GM19455 (cell line): Measurements from ENCODE around the gene EIF5A.
A peak's percentile ranks its signal among the peaks of the same experiment; 100 is the strongest.

ENCODE experiments used
- ATAC-seq: cut with Tn5 transposase; IDR thresholded peaks from one replicate; pipeline ENCODE4 v1.9.1; 2021; ENCODE audit not compliant: unreplicated experiment

The EIF5A gene

GRCh38 chr17:7312432-7313087 lies 5.1 kb downstream of the EIF5A start:
- no peak for ATAC-seq

GRCh38 chr17:7313088-7313889 lies 5.9 kb downstream of the EIF5A start:
- ATAC-seq = no peak

GRCh38 chr17:7313890-7314718 lies 6.7 kb downstream of the EIF5A start:
- ATAC-seq = no peak

GRCh38 chr17:7314719-7315569 lies 7.5 kb downstream of the EIF5A start, which contains the start of gene GPS2:
TSS of gene GPS2 (minus strand) at chr17:7315360. CDS start at chr17:7315052, 308 bp downstream.
- ATAC-seq = peak; percentile 64

GRCh38 chr17:7315570-7316235 lies 8.3 kb downstream of the EIF5A start:
- ATAC-seq = no peak

GRCh38 chr17:7317161-7317803 lies 9.9 kb downstream of the EIF5A start:
- no peak for ATAC-seq

GRCh38 chr17:7318121-7318860 lies 10.9 kb downstream of the EIF5A start:
- no peak for ATAC-seq

- no peak for ATAC-seq
Observed at GRCh38 chr17:7321466-7321865, 14.0 kb downstream of the EIF5A start.

- no peak for ATAC-seq
Observed at GRCh38 chr17:7322520-7323194, 15.2 kb downstream of the EIF5A start.

- no peak for ATAC-seq
Observed at GRCh38 chr17:7323731-7324437, 16.5 kb downstream of the EIF5A start.

- no peak for ATAC-seq
Observed at GRCh38 chr17:7324438-7324779, 17.0 kb downstream of the EIF5A start.

- no peak for ATAC-seq
Observed at GRCh38 chr17:7325031-7325528, 17.7 kb downstream of the EIF5A start.

GRCh38 chr17:7326186-7326585 lies 18.8 kb downstream of the EIF5A start:
- no peak for ATAC-seq

- no peak for ATAC-seq
Observed at GRCh38 chr17:7327056-7327455, 19.6 kb downstream of the EIF5A start.

- ATAC-seq = no peak
Observed at GRCh38 chr17:7327501-7327900, 20.1 kb downstream of the EIF5A start.

GRCh38 chr17:7328009-7328408 lies 20.6 kb downstream of the EIF5A start:
- ATAC-seq = no peak

GRCh38 chr17:7328840-7329373 lies 21.5 kb downstream of the EIF5A start, which contains the start of gene NEURL4:
TSS of gene NEURL4 (minus strand) at chr17:7329335. CDS start at chr17:7329312, 23 bp downstream.
- peak; percentile 5 for ATAC-seq
